ENCODE results near the gene KCNQ1.
"Not testable (repeated sequence)": the region's sequence is repeated elsewhere in the genome, so short reads cannot be mapped to it uniquely, and the experiment has no call there.

Gene KCNQ1

DNA sequence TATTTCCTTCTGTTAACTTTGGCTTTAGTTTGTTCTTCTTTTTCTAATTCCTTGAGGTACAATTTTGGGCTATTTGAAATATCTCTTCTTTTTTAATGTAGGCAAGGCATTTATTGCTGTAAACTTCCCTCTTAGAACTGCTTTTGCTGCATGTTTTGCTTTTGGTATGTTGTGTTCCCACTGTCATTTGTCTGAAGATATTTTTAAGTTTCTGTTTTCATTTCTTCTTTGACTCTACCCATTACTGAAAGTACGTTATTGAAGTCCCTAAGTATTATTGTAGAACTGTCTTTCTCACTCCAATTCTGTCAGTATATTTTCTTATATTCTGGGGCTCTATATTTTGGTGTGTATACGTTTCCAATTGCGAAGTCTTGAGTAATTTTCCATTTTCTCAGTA is 177.1 kb downstream of the KCNQ1 start:
- no peak for FAIRE-seq

DNA sequence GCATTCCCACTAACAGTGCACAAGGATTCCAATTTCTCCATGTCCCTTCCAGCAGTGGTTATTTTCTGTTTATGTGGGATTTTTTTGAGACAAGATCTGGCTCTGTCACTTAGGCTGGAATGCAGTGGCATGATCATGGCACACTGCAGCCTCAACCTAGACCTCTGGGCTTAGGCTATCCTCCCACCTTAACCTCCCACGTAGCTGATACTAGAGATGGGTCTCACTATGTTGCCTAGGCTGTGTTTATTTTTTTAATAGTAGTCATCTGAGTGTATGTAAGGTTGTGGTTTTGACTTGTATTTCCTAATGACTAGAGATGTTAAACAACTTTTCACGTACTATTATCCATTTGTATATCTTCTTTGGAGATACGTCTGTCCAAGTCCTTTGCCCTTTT is 180.4 kb downstream of the KCNQ1 start:
- FAIRE-seq = no peak

DNA sequence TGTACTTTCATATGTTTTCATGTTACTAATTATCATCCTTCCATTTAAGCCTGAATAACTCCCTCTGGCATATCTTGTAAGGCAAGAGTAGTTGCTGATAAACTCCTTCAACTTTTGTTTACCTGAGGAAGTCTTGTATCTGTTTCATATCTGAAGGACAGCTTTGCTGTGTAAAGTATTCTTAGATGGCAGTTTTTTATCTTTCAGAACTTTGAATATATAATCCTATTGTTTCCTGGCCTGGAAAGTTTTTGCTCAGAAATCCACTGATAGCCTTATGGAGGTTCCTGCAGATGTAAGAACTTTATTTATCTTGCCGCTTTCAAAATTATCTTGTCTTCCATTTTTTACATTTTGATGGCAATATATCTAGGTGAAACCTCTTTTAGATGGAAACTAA is 185.9 kb downstream of the KCNQ1 start:
- no peak for FAIRE-seq

DNA sequence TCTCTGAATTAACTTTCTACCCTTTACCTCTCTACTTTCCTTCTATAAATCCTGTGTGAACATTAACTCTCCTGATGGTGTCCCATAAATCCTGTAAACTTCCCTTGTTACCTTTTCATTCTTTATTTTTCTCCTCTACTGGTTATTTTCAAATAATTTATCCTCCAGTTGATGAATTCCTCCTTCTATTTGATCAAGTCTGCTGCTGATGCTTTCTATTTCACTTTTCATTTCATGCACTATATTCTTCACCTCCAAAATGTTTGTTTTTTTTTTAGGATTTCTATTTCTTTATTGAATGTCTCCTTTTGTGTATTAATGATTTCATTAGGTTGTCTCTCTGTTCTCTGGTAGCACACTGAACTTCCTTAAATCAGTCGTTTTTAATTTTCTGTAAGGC is 186.4 kb downstream of the KCNQ1 start:
- no peak for FAIRE-seq

DNA sequence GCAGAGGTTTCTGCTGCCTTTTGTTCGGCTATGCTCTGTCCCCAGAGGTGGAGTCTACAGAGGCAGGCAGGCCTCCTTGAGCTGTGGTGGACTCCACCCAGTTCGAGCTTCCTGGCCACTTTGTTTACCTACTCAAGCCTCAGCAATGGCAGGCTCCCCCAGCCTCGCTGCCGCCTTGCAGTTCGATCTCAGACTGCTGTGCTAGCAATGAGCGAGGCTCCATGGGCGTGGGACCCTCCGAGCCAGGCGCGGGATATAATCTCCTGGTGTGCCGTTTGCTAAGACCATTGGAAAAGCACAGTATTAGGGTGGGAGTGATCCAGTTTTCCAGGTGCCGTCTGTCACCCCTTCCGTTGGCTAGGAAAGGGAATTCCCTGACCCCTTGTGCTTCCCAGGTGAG is 195.0 kb downstream of the KCNQ1 start:
- FAIRE-seq = not testable (repeated sequence)

DNA sequence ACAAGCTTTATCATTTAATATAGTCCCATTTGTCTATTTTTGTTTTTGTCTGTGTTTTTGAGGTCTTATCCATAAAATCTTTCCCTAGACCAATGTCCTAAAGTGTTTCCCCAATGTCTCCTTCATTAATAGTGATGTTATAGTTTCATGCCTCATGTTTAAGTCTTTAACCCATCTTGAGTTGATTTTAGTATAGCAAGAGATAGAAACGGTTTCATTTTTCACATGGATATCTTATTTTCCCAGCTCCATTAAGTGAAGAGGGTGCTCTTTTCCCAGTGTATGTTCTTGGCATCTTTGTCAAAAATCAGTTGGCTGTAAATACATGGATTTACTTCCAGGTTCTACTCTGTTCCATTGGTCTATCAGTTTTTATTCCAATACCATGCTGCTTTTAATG is 196.8 kb downstream of the KCNQ1 start:
- FAIRE-seq = no peak

DNA sequence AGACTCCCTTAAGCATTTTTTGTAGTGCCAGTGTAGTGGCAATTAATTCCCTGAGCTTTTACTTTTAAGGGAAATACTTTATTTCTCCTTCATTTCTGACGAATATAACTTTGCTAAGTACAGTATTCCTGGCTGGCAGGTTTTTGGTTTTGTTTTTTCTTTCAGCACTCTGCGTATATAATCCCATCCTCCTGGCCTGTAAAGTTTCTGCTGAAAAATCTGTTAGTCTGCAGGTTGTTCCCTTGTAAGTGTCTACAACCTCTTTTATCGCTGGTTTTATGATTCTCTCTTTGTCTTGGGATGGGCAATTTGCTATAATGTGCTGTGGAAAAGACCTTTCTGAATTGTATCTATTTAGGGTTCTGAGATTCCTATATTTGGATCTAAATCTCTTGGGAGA is 198.9 kb downstream of the KCNQ1 start:
- no peak for FAIRE-seq

DNA sequence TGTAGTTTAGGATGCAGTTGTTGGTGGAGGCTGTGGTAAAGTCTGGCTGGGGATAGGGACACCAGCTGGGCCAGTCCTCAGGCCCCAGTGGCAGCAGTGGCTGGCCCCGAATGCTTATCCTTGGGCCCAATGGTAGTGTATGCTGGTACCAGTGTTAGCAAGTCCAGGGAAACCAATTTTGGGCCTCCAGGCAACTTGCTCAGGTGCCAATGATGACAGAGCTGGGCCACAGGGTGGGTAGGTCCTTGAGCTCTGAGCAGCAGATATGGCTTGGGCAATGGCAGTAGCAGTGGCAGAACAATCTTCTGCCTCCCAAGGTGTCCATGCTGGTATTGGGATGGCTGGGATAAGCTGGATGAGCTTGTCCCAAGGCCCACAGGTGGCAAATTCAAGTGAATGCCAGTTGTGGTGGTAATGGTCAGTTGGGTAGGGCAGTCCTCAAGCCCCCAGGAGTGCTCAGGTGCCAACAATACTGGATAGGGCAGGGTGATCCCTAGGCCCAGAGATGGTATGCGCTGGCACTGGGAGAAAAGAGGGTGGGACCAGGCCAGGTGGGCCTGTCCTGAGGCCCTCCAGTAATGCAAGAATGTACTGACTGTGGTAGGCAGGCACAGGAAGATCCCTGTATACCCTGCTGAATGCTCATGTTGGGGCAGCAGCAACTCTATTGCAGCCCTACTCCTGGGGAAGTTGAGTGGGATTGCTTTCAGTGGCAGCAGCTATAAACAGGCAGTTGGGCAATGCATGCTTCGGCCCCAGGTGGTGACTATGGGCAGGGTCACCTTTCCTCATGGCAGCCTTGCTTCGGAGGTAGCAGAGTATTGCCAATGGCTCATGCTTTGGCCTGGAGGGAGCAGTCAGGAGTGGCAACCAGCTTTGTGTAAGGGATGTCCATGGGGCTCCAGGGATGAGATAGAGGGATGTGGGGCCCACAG is 200.3 kb downstream of the KCNQ1 start:
- no peak for FAIRE-seq

DNA sequence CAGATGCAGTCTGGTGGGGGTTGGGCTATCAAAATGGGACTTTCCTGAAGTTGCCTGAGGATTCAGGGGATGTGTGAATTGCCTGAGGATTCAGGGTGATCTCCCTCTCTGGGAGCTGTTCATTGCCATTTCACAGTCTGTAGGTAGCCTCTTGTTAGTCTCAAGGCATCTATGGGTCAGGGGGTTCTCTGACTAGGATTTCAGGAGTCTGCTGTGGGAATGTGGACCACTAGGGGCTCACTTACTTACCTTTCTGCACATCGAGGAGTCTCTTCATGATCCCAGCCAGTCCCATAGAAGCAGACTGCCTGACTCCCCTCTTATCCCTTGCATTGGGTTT is 200.9 kb downstream of the KCNQ1 start:
- no peak for FAIRE-seq

DNA sequence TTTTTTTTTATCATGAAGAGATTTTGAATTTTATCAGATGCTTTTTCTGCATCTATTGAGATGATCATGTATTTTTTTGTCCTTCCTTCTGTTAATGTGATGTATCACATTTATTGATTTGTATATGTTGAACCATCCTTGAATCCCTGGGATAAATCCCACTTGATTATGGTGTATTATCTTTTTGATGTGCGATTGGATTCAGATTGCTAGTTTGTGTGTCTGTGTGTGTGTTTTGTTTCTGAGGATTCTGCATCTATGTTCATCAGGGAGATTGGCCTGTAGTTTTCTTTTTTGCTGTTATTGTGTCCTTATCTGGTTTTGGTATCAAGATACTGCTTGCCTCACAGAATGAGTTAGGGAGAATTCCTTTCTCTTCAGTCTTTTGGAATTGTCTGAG is 202.4 kb downstream of the KCNQ1 start:
- FAIRE-seq = no peak

DNA sequence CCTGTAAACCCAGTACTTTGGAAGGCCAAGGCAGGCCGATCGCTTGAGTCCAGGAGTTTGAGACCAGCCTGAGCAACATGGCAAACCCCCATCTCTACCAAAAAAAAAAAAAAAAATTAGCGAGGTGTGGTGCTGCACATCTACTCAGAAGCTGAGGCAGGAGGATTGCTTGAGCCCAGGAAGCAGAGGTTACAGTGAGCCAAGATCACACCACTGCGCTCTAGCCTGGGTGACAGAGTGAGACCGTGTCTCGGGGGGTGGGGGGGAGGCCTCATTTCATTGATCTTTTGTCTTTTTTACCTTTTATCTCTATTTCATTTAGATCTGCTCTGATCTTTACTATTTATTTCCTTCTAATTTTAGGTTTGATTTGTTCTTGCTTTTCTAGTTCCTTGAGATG is 203.1 kb downstream of the KCNQ1 start:
- FAIRE-seq = no peak

DNA sequence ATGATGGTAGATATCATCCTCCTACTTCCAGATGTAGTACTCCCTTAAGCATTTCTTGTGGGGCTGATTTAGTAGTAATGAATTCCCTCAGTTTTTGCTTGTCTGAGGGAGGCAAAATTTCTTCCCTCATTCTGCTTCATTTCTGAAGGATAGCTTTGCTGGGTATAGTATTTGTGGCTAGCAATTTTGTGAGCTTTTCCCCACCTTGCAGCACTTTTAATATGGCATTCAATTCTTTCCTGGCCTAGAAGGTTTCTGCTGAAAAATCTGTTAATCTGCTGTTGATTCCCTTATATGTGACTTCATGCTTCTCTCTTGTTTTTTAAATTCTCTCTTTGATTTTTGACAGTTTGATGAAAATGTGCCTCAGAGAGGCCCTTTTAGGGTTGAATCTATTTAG is 204.6 kb downstream of the KCNQ1 start:
- no peak for FAIRE-seq

DNA sequence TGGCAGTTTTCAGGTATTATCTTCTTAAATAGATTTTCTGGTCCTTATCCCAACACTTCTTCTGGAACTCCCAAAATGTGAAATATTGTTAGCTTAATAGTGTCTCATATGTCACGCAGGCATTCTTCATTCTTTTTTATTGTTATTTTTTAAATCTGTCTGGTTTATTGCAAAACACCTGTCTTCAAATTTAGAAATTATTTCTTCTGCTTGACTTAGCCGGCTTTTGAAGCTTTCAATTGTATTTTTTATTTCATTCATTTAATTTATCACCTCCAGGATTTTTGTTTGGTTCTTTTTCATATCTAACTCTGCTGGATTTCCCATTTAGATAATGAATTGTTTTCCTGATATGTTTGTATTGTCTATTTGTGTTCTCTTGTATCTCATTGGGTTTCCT is 205.0 kb downstream of the KCNQ1 start:
- FAIRE-seq = no peak

DNA sequence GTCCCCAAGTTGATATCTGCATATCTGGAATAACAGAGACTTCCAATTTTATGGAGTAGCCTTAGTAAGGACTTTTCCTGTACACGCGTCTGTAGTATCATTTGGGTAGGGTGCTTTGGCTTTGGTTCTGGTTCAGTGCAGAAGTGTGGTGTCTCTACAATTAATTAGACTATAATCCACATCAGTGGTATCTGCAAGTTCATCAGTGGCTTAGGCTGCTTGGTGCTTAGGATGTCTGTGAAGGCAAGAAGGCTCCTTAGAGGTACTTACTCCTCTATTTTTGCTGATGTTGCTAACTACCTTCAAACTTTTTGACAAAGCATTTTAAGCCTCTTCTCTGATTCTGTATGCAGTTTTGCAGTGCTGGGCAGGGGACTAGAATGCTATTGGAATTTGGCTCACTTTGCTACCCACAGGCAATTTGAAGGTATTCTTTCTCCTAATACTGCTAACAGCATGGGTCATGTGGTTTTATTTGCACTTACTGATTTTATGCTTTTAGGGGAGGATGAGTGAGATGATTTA is 205.6 kb downstream of the KCNQ1 start:
- FAIRE-seq = no peak

DNA sequence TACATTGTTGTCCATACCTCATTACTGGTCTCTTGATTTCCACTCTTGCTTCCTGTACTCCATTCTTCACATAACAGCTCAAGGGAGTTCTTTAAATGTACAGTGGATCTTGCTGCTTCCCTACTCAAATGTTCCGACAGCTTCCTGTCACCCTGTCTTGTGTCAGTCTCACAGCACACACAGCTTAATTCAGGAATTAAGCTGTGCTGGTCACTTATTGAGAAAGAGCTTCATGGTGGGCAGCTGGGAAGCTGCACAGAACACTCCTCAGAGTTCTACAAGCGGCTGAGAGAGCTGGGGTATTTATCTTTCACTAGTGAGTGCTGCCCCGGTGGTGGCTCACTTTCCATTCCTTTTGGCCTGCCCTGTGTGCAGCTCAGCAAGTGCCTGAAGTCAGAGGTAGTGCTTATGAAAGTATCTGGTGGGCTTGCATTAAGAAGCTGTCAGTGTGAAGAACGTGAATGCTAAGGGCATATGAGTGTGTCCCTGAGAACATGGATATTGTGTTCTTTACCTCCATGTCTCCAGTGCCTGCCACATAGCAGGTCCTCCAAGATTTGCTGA is 206.3 kb downstream of the KCNQ1 start:
- no peak for FAIRE-seq

DNA sequence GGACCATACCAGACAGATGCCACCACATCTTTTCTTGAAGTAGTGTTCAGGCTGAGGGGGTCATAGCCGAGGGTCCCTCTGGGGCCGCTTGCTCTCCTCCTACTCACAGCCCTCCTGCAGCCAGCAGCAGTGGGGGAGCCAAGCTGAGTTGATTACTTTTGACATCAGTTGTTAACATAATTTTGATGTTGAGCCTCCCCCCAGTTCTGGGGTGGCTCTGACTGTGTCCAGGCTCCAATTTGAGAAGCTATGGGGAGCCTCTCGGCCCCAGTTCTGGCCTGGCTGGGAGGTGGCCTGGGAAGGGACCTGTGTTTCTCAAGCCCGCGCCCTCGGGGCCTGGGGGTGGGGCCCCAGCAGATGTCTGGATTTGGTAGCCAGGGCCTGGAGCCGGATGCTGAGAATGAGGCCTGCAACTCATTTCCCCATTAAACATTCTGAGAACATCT is 207.0 kb downstream of the KCNQ1 start:
- FAIRE-seq = no peak

DNA sequence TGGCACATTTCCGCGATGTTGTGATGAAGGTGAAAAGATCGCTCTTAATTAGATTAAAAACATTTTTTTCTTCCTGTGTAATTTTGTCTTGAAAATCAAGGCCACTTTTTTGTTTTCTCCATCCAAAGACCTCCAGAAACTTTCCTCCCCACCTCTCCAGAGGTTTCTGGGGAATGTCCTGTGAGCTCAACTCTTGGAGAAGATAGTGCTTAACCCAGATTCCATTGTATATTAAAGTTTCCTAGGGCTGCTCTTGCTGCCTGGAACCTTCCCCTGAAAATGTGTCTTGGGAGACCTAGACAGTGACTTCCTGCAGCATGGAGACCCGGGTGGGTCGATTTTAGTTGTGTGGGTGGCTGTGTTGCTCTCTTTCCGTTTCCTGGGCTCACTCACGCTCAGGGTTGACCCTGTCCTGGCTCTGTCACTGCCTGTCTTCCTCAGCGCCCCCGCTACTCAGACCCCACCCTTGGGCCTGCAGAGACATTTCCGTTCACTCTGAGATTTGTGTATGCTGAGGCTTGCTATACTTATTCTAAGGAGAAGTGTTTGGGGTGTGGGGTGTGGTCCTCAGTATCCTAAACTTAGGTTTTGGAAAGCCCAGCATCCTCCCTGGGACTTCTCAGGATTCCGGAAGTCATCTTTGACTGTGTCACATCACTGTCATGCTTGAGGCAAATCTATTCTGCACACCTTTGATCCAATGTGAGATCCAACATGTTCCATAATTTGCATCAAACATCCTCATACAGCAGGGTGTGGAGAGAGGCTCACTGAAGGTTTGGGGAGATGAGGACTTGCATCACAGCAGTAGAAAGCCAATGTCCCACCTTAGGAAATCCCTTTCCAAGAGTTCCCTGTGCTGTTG is 207.8 kb downstream of the KCNQ1 start:
- no peak for FAIRE-seq

DNA sequence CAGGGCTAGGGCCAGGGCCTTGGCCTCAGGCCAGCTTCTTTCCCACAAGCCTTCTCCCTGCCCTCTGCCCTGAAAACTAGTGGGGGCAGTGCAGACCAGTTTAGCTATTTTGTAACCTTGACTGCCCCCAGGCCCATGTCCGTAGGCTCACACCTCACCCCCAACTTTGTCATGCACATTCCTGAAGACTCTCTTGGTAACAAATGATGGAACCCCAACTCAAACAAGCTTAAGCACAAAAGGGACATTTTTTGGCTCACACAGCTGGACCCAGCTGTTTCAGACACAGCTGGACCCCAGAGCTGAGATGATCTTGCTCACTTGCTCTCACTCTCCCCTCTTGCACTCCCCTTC is 208.4 kb downstream of the KCNQ1 start:
- FAIRE-seq = no peak

DNA sequence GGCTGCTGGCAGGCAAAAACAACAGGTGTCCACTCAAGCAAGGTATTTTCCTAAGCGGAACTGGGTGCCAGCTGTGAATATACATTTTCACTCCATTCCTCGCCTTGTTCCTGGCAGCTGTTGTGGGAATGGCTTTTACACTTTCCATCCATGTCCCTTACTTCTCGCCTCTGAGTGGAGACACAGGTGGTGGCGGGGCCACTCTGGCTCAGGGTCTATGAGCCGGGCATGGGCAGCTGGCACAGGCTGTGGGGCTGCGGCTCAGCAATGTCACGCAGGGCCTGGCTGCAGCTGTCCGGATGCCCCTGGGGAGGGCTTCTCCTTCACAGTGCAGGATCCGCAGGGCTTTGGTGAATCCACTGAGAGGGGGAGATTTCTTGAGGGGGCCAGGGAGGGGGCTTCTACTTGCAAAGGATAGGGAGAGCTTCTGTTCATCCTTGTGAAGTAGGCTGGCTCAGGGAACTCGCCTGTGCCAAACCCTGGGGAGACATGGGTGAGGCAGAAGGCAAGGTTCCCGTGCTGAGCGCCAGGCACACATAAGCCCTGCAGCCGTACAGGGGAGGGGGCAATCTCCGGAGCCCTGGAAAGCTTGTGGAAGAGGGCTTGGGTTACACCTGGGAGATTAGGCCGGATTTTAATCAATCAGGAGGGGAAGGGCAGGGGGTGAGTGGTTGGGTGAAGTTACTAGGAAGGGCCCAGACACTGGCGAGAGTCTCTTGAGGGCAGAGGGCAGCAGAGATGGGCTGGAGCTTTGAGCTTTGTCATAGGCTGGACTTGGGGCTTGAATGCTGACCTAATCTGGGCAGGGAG is 209.3 kb downstream of the KCNQ1 start:
- no peak for FAIRE-seq

DNA sequence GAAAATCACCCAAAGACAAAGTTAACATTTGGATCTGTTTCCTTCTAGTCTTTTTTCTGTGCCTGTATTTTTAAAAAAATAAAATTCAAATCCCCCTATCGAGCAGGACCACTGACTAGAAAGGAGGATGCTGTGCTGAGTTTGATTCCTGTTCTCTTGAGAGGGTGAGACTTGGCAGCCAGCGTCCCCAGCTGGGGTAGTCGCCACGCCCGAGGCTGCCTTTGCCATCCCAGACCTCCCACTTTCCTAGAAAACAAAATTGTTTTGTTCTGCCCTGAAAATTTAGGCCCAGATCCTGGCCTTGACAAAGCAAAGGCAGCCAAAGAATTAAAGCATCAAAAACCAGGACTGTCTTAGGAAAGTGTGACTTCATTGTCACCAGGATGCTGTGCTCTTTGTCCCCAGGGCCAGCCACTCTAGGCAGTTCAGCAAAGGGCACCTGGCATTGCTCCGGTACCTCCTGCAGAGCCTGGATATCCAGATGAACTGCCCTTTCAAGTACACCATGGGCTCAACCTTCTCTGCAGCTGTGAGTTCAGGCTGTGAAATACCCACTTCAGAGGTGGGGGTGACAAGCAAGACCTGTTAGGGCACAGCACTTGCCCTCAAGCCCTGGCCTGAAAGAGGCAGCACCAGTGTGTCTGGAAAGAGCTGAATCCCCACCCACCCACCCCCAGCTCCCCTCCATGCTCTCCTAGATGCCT is 210.4 kb downstream of the KCNQ1 start:
- FAIRE-seq = no peak

DNA sequence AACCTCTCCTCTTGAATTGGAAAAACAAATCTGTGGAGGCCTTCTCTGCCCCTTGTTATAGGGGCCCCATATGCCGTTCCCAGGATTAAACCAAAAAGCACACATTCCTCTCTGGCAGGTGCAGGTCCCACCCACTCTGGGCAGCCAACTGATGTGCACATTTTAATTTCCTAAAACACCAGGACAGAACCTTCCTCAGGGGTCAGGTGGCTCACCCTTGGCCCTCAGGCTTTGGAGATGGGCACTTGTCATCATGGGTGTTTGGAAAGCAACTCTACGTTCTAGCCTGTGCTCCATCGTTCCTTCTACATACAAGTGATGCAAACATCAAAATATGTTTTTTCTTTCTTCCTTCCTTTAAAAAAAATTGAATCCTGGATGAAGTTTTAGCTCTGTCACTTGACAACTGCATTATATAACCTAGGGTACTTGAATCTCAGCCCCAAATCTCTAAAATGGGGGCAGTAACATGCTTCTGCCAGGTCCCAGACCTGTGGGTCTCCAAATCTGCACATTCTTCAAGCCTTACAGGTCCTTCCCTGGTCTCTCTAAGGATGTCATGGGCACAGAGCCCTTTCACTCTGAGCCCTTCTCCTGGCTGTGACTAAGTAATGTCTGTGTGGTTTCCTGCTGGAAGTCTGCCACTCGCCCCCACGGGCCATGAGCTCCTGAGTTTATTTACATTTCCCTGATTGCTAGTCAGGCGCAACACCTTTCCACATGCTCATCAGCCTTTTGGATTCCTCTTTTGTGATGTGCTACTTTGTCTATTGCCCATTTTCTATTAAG is 211.2 kb downstream of the KCNQ1 start:
- no peak for FAIRE-seq

Measured in G401.6 (cell line).